HUES64 (cell line): ENCODE results near the gene ASB11.
A peak's percentile ranks its signal among the peaks of the same experiment; 100 is the strongest.

Experiments
- H3K27ac ChIP-seq: 2 replicates; pipeline ENCODE4 v1.7.0; 2013; ENCODE audit warnings: low read depth, low read length, inconsistent platforms
- H3K27me3 ChIP-seq: 2 replicates; pipeline ENCODE4 v1.6.1; 2013; ENCODE audit warnings: mild to moderate bottlenecking, low read length; ENCODE audit not compliant: insufficient read depth
- H3K36me3 ChIP-seq: 2 replicates; pipeline ENCODE4 v1.6.1; 2013; ENCODE audit warnings: mild to moderate bottlenecking, low read length; ENCODE audit not compliant: insufficient read depth
- H3K4me1 ChIP-seq: 2 replicates; pipeline ENCODE4 v1.6.1; 2013; ENCODE audit warnings: mild to moderate bottlenecking, low read length, moderate library complexity; ENCODE audit not compliant: insufficient read depth
- H3K4me3 ChIP-seq: 2 replicates; pipeline ENCODE4 v1.5.1; 2013; ENCODE audit warnings: mild to moderate bottlenecking, low read length, moderate library complexity
- H3K9ac ChIP-seq: 2 replicates; pipeline ENCODE4 v1.6.1; 2013; ENCODE audit warnings: mild to moderate bottlenecking, low read depth, low read length
- H3K9me3 ChIP-seq: 2 replicates; pipeline ENCODE4 v1.6.1; 2013; ENCODE audit warnings: low read depth, low read length; ENCODE audit not compliant: insufficient read depth
- WGBS: fragments of 150-250, 120-280 bp; methylation state at CpG from one replicate; pipeline ENCODE4 v1.1.7; 2013; ENCODE audit warnings: missing lambda C conversion rate; 5-methylcytosine and 5-hydroxymethylcytosine counted together

Gene ASB11

GRCh38 chrX:15335135-15336022 is 19.9 kb upstream of the ASB11 start, which contains the start of gene PIGA:
PIGA (minus strand) TSS chrX:15335523; CDS start chrX:15331930, 3,593 bp downstream.
- Histone ChIP-seq H3K4me1 (no peaks in the 10 kb centered on the region), H3K9me3 (no peaks in the 10 kb centered on the region), H3K4me3 (peak within 1 kb of the TSS; percentile 95), H3K27me3 (peaks cover 4% of the 10 kb centered on the region; the same call in 1 of the 2 replicates), H3K9ac (peak within 1 kb of the TSS; percentile 82), H3K36me3 (peaks cover 21% of the 10 kb centered on the region), H3K27ac (peak within 1 kb of the TSS; percentile 60; the same call in 1 of the 2 replicates)
- under 1% methylated on average over 67 of the region's 72 CpGs for WGBS

GRCh38 chrX:15334561-15334960 is 19.1 kb upstream of the ASB11 start:
- peaks cover 25% of the 10 kb centered on the region for H3K36me3 ChIP-seq
- H3K4me1 ChIP-seq: no peaks in the 10 kb centered on the region
- peak overlapping the region; percentile 95 for H3K4me3 ChIP-seq
- peak overlapping the region; percentile 82 for H3K9ac ChIP-seq
- H3K9me3 ChIP-seq: no peaks in the 10 kb centered on the region
- H3K27ac ChIP-seq: no peak overlapping the region
- H3K27me3 ChIP-seq: peaks cover 4% of the 10 kb centered on the region; the same call in 1 of the 2 replicates
- WGBS: 27% methylated on average over 5 of the region's 7 CpGs

DNA sequence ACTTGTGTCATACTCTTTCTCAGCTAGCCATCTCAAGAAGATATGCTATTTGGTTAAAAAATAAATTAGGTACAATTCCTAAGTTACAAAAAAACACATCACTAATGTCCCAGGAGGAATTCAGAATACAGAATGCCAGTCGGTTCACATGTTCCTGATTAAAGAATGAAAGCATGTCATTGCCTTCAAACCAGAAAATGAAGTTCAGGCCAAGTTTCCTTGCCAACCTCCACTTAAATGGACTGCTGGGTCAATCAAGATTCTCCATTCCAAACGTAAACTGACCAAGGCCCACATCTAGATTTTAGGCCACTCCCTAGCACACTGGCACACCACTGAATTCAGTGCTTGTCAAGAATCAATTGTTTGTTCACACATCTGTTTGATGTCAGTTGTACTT is 13.4 kb upstream of the ASB11 start:
- Histone ChIP-seq H3K4me1 (no peaks in the 10 kb centered on the region), H3K27me3 (no peaks in the 10 kb centered on the region), H3K36me3 (peaks cover 60% of the 10 kb centered on the region), H3K9ac (no peak overlapping the region), H3K4me3 (no peak overlapping the region), H3K27ac (no peak overlapping the region), H3K9me3 (no peaks in the 10 kb centered on the region)
- WGBS: 88% methylated on average over 2 of the region's 2 CpGs

DNA sequence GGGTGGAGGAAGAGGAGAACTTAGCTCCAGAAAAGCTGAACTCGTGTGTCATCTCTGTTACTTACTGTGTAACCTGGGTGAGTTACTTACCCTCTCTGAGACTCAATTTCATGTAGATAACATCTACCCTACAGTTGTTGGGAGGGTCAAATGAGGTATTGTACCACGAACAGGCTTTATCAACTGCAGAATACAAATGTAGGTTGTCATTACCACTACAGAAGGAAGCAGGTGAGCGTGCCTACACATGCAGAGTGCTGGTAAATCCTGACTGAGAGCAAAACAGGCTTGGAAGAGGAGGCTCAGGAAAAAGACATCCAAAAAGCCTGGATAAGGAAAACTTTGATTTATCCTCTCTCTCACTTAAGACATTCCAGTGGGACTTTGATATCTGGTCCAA is 12.7 kb upstream of the ASB11 start:
- Histone ChIP-seq H3K9me3 (no peaks in the 10 kb centered on the region), H3K4me1 (no peaks in the 10 kb centered on the region), H3K4me3 (no peak overlapping the region), H3K27me3 (no peaks in the 10 kb centered on the region), H3K27ac (no peak overlapping the region), H3K36me3 (peaks cover 67% of the 10 kb centered on the region), H3K9ac (no peak overlapping the region)
- WGBS: 90% methylated on average over 2 of the region's 3 CpGs

DNA sequence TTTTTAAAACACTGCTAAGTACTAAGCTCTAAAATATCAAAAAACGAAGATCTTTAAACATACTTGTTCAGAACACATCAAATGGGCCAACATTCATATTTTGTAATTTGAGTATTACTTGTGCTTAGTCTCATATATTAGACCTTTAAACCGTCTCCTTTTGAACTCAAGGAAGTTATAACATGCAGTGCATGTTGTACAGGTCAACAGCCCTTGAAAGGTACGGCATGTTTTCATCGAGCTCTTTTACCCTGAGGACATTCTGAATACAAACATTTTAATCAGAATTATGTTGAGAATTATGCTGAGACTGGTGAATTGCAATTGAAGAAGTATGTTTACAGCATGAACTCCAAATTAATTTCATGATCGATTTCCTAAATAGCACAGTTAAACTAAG is 7.0 kb upstream of the ASB11 start:
- Histone ChIP-seq H3K27me3 (no peaks in the 10 kb centered on the region), H3K9ac (no peak overlapping the region), H3K27ac (no peak overlapping the region), H3K9me3 (no peaks in the 10 kb centered on the region), H3K4me1 (no peaks in the 10 kb centered on the region), H3K36me3 (peaks cover 59% of the 10 kb centered on the region), H3K4me3 (no peak overlapping the region)
- 100% methylated on average over 1 of the region's 5 CpGs for WGBS

- WGBS: 100% methylated on average over 3 of the region's 3 CpGs
- Histone ChIP-seq H3K36me3 (peaks cover 59% of the 10 kb centered on the region), H3K9ac (no peak overlapping the region), H3K4me3 (no peak overlapping the region), H3K9me3 (no peaks in the 10 kb centered on the region), H3K4me1 (no peaks in the 10 kb centered on the region), H3K27ac (no peak overlapping the region), H3K27me3 (no peaks in the 10 kb centered on the region)
These were observed 6.6 kb upstream of the ASB11 start for GRCh38 chrX:15322072-15322471.

DNA sequence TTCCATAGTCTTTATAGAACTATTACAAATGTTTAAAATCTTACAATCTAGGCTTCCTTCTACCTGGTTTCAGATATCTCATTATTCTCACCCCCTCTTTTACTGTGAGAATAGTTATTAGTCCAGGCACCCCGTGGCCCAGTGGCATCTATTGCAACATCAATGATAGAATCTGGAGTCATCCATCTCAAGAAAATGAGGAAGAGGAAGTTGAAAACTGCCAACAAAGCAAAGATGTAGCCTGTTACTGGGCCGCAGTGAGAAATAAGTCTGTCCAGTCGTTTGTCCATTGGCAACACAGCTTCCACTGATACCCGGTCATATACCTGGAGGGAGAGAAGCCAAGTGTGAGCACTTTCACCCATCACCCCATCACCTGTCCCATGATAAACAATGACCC is 6.0 kb upstream of the ASB11 start:
- Histone ChIP-seq H3K27me3 (no peaks in the 10 kb centered on the region), H3K9ac (no peak overlapping the region), H3K4me3 (no peak overlapping the region), H3K9me3 (no peaks in the 10 kb centered on the region), H3K27ac (no peak overlapping the region), H3K36me3 (peaks cover 59% of the 10 kb centered on the region), H3K4me1 (no peaks in the 10 kb centered on the region)
- 90% methylated on average over 4 of the region's 4 CpGs for WGBS

GRCh38 chrX:15320297-15320696 is 4.9 kb upstream of the ASB11 start:
- Histone ChIP-seq H3K27me3 (no peaks in the 10 kb centered on the region), H3K9ac (no peak overlapping the region), H3K27ac (no peak overlapping the region), H3K4me1 (no peaks in the 10 kb centered on the region), H3K36me3 (peaks cover 55% of the 10 kb centered on the region), H3K4me3 (no peak overlapping the region), H3K9me3 (no peaks in the 10 kb centered on the region)
- 93% methylated on average over 4 of the region's 4 CpGs for WGBS

GRCh38 chrX:15319075-15319474 is 3.6 kb upstream of the ASB11 start:
- Histone ChIP-seq H3K4me1 (no peaks in the 10 kb centered on the region), H3K27me3 (no peaks in the 10 kb centered on the region), H3K4me3 (no peak overlapping the region), H3K36me3 (peaks cover 43% of the 10 kb centered on the region), H3K27ac (no peak overlapping the region), H3K9ac (no peak overlapping the region), H3K9me3 (no peaks in the 10 kb centered on the region)
- WGBS: 93% methylated on average over 2 of the region's 4 CpGs

GRCh38 chrX:15314472-15314871 is 968 bp downstream of the ASB11 start:
- no peaks in the 10 kb centered on the region for H3K4me1 ChIP-seq
- no peaks in the 10 kb centered on the region for H3K27me3 ChIP-seq
- H3K27ac ChIP-seq: no peak overlapping the region
- H3K4me3 ChIP-seq: no peak overlapping the region
- 83% methylated on average over 2 of the region's 2 CpGs for WGBS
- no peak overlapping the region for H3K9ac ChIP-seq
- H3K36me3 ChIP-seq: peaks cover 3% of the 10 kb centered on the region; the same call in 1 of the 2 replicates
- H3K9me3 ChIP-seq: no peaks in the 10 kb centered on the region

- Histone ChIP-seq H3K36me3 (no peaks in the 10 kb centered on the region), H3K27ac (no peak overlapping the region), H3K4me3 (no peak overlapping the region), H3K27me3 (no peaks in the 10 kb centered on the region), H3K4me1 (no peaks in the 10 kb centered on the region), H3K9me3 (no peaks in the 10 kb centered on the region), H3K9ac (no peak overlapping the region)
- 82% methylated on average over 3 of the region's 3 CpGs for WGBS
These were observed 4.3 kb downstream of the ASB11 start for GRCh38 chrX:15311119-15311518.
